Breast epithelium (tissue), 4 donors: ENCODE measurements around the gene IMPA2. TPM values are rescaled to one million over a fixed set of nuclear protein-coding genes. Genes with fewer than 3 reads are reported as not detected.
"Not testable (repeated sequence)": the region's sequence is repeated elsewhere in the genome, so short reads cannot be mapped to it uniquely, and the experiment has no call there.

Source experiments
- DNase-seq, 2 donors: peaks; one replicate each; pipeline ENCODE4 v3.0.0-alpha.2; 2019; ENCODE audit warnings: low spot score in 2 of 2
- H3K27ac ChIP-seq, 2 donors: fragments of 200-600 bp; sonication (generic) in 1 of 2; one replicate each; pipeline ENCODE4 v1.5.1; 2016 to 2019; ENCODE audit warnings: mild to moderate bottlenecking in 1 of 2
- H3K27me3 ChIP-seq, 2 donors: fragments of 200-600 bp; sonication (generic) in 1 of 2; one replicate each; pipeline versions ENCODE4 v1.5.1 to v1.6.0; 2017 to 2019; ENCODE audit warnings: control low read depth in 1 of 2, mild to moderate bottlenecking in 1 of 2
- H3K36me3 ChIP-seq: fragments of 200-600 bp; one replicate; pipeline ENCODE4 v1.5.1; 2019
- H3K4me1 ChIP-seq, 2 donors: fragments of 200-600 bp; sonication (generic); one replicate each; pipeline ENCODE4 v1.5.1; 2016 to 2019; ENCODE audit warnings: control low read depth in 1 of 2
- H3K4me3 ChIP-seq, 3 donors: fragments of 200-600 bp; sonication (generic); 1 replicate in 2 of 3; 2 replicates in 1 of 3; pipeline ENCODE4 v1.5.1; 2016 to 2019; ENCODE audit warnings: mild to moderate bottlenecking in 3 of 3, moderate library complexity in 2 of 3
- H3K9me3 ChIP-seq, 2 donors: fragments of 200-600 bp; sonication (generic) in 1 of 2; one replicate each; pipeline ENCODE4 v1.5.1; 2016 to 2019; ENCODE audit warnings: control low read depth in 1 of 2
- POLR2A ChIP-seq: fragments of 450-650 bp; IDR thresholded peaks from one replicate; pipeline ENCODE4 v1.6.1; 2016; ENCODE audit warnings: antibody characterized with exemption, mild to moderate bottlenecking, moderate library complexity
- POLR2AphosphoS5 ChIP-seq, 3 donors: sonication (generic); formaldehyde crosslinking; IDR thresholded peaks; one replicate each; pipeline ENCODE4 v1.6.1; 2017; ENCODE audit warnings: antibody characterized with exemption in 3 of 3
- intact Hi-C: fragments of 100-400 bp; cut with DNase I; formaldehyde crosslinking; loops from one replicate; pipeline ENCODE4 v1.15.1; 2023; ENCODE audit warnings: low total_unique reads
- total RNA-seq, 3 donors: library from RNA; depleted of rRNA; stranded (reverse); fragments of >200 nt; gene quantifications; one replicate each; pipeline ENCODE4 v1.1.0, GENCODE V29; 2016
- TF ChIP-seq, protein P1 (sequence below), 3 donors: fragments of 450-650 bp; IDR thresholded peaks; one replicate each; pipeline ENCODE4 v1.5.1; 2016 to 2017; ENCODE audit warnings: antibody characterized with exemption in 3 of 3, mild to moderate bottlenecking in 3 of 3, moderate library complexity in 3 of 3

The IMPA2 gene
- total RNA-seq, 3 donors from 2014 or later = 25.2 to 26.5 (median 26.2) TPM

GRCh38 chr18:12035481-12035880, 54.2 kb downstream of the IMPA2 start:
- Histone ChIP-seq H3K27me3 (no peaks in the 10 kb centered on the region), H3K4me1 (no peaks in the 10 kb centered on the region), H3K36me3 (no peaks in the 10 kb centered on the region), H3K9me3 (no peaks in the 10 kb centered on the region), H3K27ac (no peak overlapping the region), H3K4me3 (no peak overlapping the region)
- DNase-seq = peak in 1 of 2 donors; percentile 14
- TF ChIP-seq, protein P1, sequence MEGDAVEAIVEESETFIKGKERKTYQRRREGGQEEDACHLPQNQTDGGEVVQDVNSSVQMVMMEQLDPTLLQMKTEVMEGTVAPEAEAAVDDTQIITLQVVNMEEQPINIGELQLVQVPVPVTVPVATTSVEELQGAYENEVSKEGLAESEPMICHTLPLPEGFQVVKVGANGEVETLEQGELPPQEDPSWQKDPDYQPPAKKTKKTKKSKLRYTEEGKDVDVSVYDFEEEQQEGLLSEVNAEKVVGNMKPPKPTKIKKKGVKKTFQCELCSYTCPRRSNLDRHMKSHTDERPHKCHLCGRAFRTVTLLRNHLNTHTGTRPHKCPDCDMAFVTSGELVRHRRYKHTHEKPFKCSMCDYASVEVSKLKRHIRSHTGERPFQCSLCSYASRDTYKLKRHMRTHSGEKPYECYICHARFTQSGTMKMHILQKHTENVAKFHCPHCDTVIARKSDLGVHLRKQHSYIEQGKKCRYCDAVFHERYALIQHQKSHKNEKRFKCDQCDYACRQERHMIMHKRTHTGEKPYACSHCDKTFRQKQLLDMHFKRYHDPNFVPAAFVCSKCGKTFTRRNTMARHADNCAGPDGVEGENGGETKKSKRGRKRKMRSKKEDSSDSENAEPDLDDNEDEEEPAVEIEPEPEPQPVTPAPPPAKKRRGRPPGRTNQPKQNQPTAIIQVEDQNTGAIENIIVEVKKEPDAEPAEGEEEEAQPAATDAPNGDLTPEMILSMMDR (IDR thresholded peaks at IDR 0.05) = no peak
- no peak for TF ChIP-seq POLR2AphosphoS5 (IDR thresholded peaks at IDR 0.05)
- TF ChIP-seq POLR2A = no peak
- intact Hi-C loops = no loop called here

- Histone ChIP-seq H3K4me3 (no peak overlapping the region), H3K9me3 (no peaks in the 10 kb centered on the region), H3K4me1 (no peaks in the 10 kb centered on the region), H3K27ac (no peak overlapping the region), H3K36me3 (no peaks in the 10 kb centered on the region), H3K27me3 (no peaks in the 10 kb centered on the region)
- intact Hi-C loops = no loop called here
- TF ChIP-seq POLR2A (no peak), POLR2AphosphoS5 (IDR thresholded peaks at IDR 0.05) (no peak)
- TF ChIP-seq, protein P1 (IDR thresholded peaks at IDR 0.05) = no peak
- DNase-seq = peak in 1 of 2 donors; percentile 11
Measured at GRCh38 chr18:12036201-12036751, 55.0 kb downstream of the IMPA2 start.

- Histone ChIP-seq H3K9me3 (no peaks in the 10 kb centered on the region), H3K36me3 (no peaks in the 10 kb centered on the region), H3K4me1 (no peaks in the 10 kb centered on the region), H3K4me3 (peak overlapping the region; percentile 48 to 69 (median 56)), H3K27me3 (no peaks in the 10 kb centered on the region), H3K27ac (peak overlapping the region; percentile 54 to 57)
- peak in 1 of 2 donors; percentile 50 for DNase-seq
- intact Hi-C loops = no loop called here
- TF ChIP-seq, protein P1 (IDR thresholded peaks at IDR 0.05) = no peak
- TF ChIP-seq POLR2A = no peak
- TF ChIP-seq POLR2AphosphoS5 (IDR thresholded peaks at IDR 0.05) = no peak
Measured at GRCh38 chr18:12038082-12038638, 56.9 kb downstream of the IMPA2 start.

DNA sequence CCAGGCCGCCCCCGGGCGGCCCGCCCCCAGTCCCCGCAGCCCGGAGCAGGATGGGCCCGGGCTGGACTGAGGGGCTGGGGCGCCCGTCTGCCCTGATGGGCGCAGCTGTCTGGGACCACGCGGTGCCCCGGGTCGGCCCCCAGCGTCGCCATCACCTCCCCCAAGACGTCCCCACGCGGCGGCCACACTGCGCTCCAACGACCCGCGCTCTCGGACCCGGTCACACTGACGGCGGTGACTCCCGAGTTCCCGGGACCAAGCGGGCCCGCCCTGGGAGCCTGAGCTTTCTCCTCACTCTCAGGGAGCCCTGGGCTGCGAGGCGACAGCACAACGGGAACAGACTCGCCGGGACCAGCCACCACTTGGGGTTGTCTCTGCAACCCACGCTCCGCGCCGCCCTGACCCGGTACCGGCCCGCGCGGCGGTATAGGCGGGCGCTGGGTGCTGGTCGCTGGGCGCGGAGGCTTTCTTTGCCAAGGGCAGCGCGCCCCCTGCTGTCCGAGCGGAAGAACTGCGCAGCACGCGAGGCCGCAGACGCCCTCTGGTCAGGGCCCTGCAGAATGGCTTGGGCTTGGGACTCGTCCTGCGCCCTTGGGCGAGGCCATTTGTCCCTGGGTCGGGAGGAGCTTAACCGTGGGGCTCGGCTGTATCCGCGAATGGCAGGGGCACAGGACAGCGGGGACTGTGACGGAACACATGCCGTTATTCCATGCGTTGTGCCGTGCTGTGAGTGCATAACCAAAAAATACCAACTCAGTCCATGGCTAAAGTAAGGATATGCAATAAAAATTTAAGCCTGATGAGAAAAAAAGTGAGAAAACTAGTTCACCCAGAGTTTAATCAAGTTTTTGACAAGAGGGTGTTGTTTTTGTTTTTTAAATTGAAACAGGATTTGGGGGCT, 57.6 kb downstream of the IMPA2 start:
- intact Hi-C loops = no loop called here
- Histone ChIP-seq H3K4me1 (no peaks in the 10 kb centered on the region), H3K27me3 (no peaks in the 10 kb centered on the region), H3K27ac (peak overlapping the region; percentile 54 to 57), H3K36me3 (no peaks in the 10 kb centered on the region), H3K4me3 (peak overlapping the region; percentile 48 to 69 (median 56)), H3K9me3 (no peaks in the 10 kb centered on the region)
- DNase-seq = peak; percentile 67 to 73
- TF ChIP-seq, protein P1 (IDR thresholded peaks at IDR 0.05) = peak; percentile 89 to 95 (median 92)
- TF ChIP-seq POLR2AphosphoS5 (IDR thresholded peaks at IDR 0.05) (peak; percentile 8 to 48 (median 47)), POLR2A (no peak)

GRCh38 chr18:12039540-12039930, 58.2 kb downstream of the IMPA2 start:
- H3K27me3 ChIP-seq, H3K36me3 ChIP-seq, H3K4me1 ChIP-seq, intact Hi-C loops, H3K27ac ChIP-seq, H3K9me3 ChIP-seq, H3K4me3 ChIP-seq: not testable (repeated sequence)
- peak in 1 of 2 donors; percentile 5 for DNase-seq
